Measurements from ENCODE around the gene E2F4.

E2F4 gene

GRCh38 chr16:67177743-67178699 is 13.9 kb upstream of the E2F4 start:
- H3K9me3 ChIP-seq (ENCODE audit: insufficient read depth, low read depth, low read length) = no peaks in the 10 kb centered on the region

GRCh38 chr16:67179421-67180080 is 12.4 kb upstream of the E2F4 start:
- no peaks in the 10 kb centered on the region for H3K4me1 ChIP-seq (ENCODE audit: insufficient read depth, low read length)
- no peak overlapping the region for H3K27ac ChIP-seq (ENCODE audit: low read depth, low read length)
- H3K9ac ChIP-seq (ENCODE audit: low read depth, low read length) = no peak overlapping the region
- peaks cover 48% of the 10 kb centered on the region for H3K27me3 ChIP-seq (ENCODE audit: insufficient read depth, low read length)
- no peak overlapping the region for H3K4me3 ChIP-seq (ENCODE audit: low read length)
- no peaks in the 10 kb centered on the region for H3K36me3 ChIP-seq (ENCODE audit: insufficient read depth, low read length)
- H3K9me3 ChIP-seq (ENCODE audit: insufficient read depth, low read depth, low read length) = no peaks in the 10 kb centered on the region
- 93% methylated on average over 13 of the region's 13 CpGs for WGBS

More at GRCh38 chr16:67177743-67178699, 13.9 kb upstream of the E2F4 start:
- Histone ChIP-seq H3K9ac (ENCODE audit: low read depth, low read length) (peak overlapping the region; percentile 43; the same call in 1 of the 2 replicates), H3K27me3 (ENCODE audit: insufficient read depth, low read length) (peaks cover 58% of the 10 kb centered on the region), H3K27ac (ENCODE audit: low read depth, low read length) (0 out of 2 replicates have a peak overlapping the region, but pooled peaks have one; percentile 44), H3K4me1 (ENCODE audit: insufficient read depth, low read length) (peaks cover 7% of the 10 kb centered on the region), H3K4me3 (ENCODE audit: low read length) (peak overlapping the region; percentile 50), H3K36me3 (ENCODE audit: insufficient read depth, low read length) (no peaks in the 10 kb centered on the region)
- WGBS = 5% methylated on average over 73 of the region's 73 CpGs

GRCh38 chr16:67180166-67180565 is 11.8 kb upstream of the E2F4 start:
- H3K27me3 ChIP-seq (ENCODE audit: insufficient read depth, low read length) = peaks cover 48% of the 10 kb centered on the region
- H3K4me3 ChIP-seq (ENCODE audit: low read length) = no peak overlapping the region
- 92% methylated on average over 16 of the region's 16 CpGs for WGBS
- H3K9ac ChIP-seq (ENCODE audit: low read depth, low read length) = no peak overlapping the region
- H3K27ac ChIP-seq (ENCODE audit: low read depth, low read length) = no peak overlapping the region
- H3K36me3 ChIP-seq (ENCODE audit: insufficient read depth, low read length) = no peaks in the 10 kb centered on the region
- no peaks in the 10 kb centered on the region for H3K9me3 ChIP-seq (ENCODE audit: insufficient read depth, low read depth, low read length)
- H3K4me1 ChIP-seq (ENCODE audit: insufficient read depth, low read length) = no peaks in the 10 kb centered on the region

- no peak overlapping the region for H3K9ac ChIP-seq (ENCODE audit: low read depth, low read length)
- no peaks in the 10 kb centered on the region for H3K36me3 ChIP-seq (ENCODE audit: insufficient read depth, low read length)
- H3K27ac ChIP-seq (ENCODE audit: low read depth, low read length) = no peak overlapping the region
- no peak overlapping the region for H3K4me3 ChIP-seq (ENCODE audit: low read length)
- no peaks in the 10 kb centered on the region for H3K4me1 ChIP-seq (ENCODE audit: insufficient read depth, low read length)
- H3K27me3 ChIP-seq (ENCODE audit: insufficient read depth, low read length) = peaks cover 48% of the 10 kb centered on the region
- no peaks in the 10 kb centered on the region for H3K9me3 ChIP-seq (ENCODE audit: insufficient read depth, low read depth, low read length)
- 94% methylated on average over 2 of the region's 2 CpGs for WGBS
Observed at GRCh38 chr16:67181346-67181745, 10.6 kb upstream of the E2F4 start.

- H3K36me3 ChIP-seq (ENCODE audit: insufficient read depth, low read length) = no peaks in the 10 kb centered on the region
- no peak overlapping the region for H3K27ac ChIP-seq (ENCODE audit: low read depth, low read length)
- H3K4me1 ChIP-seq (ENCODE audit: insufficient read depth, low read length) = peaks cover 4% of the 10 kb centered on the region; the same call in 1 of the 2 replicates
- no peaks in the 10 kb centered on the region for H3K9me3 ChIP-seq (ENCODE audit: insufficient read depth, low read depth, low read length)
- H3K9ac ChIP-seq (ENCODE audit: low read depth, low read length) = no peak overlapping the region
- WGBS = 89% methylated on average over 2 of the region's 2 CpGs
- no peak overlapping the region for H3K4me3 ChIP-seq (ENCODE audit: low read length)
- H3K27me3 ChIP-seq (ENCODE audit: insufficient read depth, low read length) = peaks cover 44% of the 10 kb centered on the region
Observed at GRCh38 chr16:67182288-67182687, 9.7 kb upstream of the E2F4 start.

GRCh38 chr16:67183284-67183626 is 8.7 kb upstream of the E2F4 start:
- H3K4me3 ChIP-seq (ENCODE audit: low read length) = peak overlapping the region; percentile 91

GRCh38 chr16:67183627-67184452 is 8.1 kb upstream of the E2F4 start, which contains the start of gene MATCAP1:
TSS of gene MATCAP1 (minus strand) at chr16:67183963. CDS start at chr16:67180610, 3,353 bp downstream.
- peaks cover 4% of the 10 kb centered on the region; the same call in 1 of the 2 replicates for H3K4me1 ChIP-seq (ENCODE audit: insufficient read depth, low read length)
- under 1% methylated on average over 77 of the region's 77 CpGs for whole genome bisulfite sequencing
- no peaks in the 10 kb centered on the region for H3K9me3 ChIP-seq (ENCODE audit: insufficient read depth, low read depth, low read length)
- peaks cover 31% of the 10 kb centered on the region for H3K27me3 ChIP-seq (ENCODE audit: insufficient read depth, low read length)
- no peaks in the 10 kb centered on the region for H3K36me3 ChIP-seq (ENCODE audit: insufficient read depth, low read length)
- H3K9ac ChIP-seq (ENCODE audit: low read depth, low read length) = peak within 1 kb of the TSS; percentile 96
- peak within 1 kb of the TSS; percentile 97 for H3K27ac ChIP-seq (ENCODE audit: low read depth, low read length)
- H3K4me3 ChIP-seq (ENCODE audit: low read length) = peak within 1 kb of the TSS; percentile 91

More at GRCh38 chr16:67183284-67183626, 8.7 kb upstream of the E2F4 start:
- 8% methylated on average over 11 of the region's 11 CpGs for WGBS
- Histone ChIP-seq H3K27me3 (ENCODE audit: insufficient read depth, low read length) (peaks cover 36% of the 10 kb centered on the region), H3K4me1 (ENCODE audit: insufficient read depth, low read length) (peaks cover 4% of the 10 kb centered on the region; the same call in 1 of the 2 replicates), H3K9me3 (ENCODE audit: insufficient read depth, low read depth, low read length) (no peaks in the 10 kb centered on the region), H3K27ac (ENCODE audit: low read depth, low read length) (no peak overlapping the region), H3K36me3 (ENCODE audit: insufficient read depth, low read length) (no peaks in the 10 kb centered on the region), H3K9ac (ENCODE audit: low read depth, low read length) (no peak overlapping the region)

GRCh38 chr16:67184453-67184994 is 7.4 kb upstream of the E2F4 start:
- 10% methylated on average over 59 of the region's 59 CpGs for WGBS
- peak overlapping the region; percentile 91 for H3K4me3 ChIP-seq (ENCODE audit: low read length)
- no peaks in the 10 kb centered on the region for H3K9me3 ChIP-seq (ENCODE audit: insufficient read depth, low read depth, low read length)
- H3K27ac ChIP-seq (ENCODE audit: low read depth, low read length) = no peak overlapping the region
- no peaks in the 10 kb centered on the region for H3K36me3 ChIP-seq (ENCODE audit: insufficient read depth, low read length)
- no peak overlapping the region for H3K9ac ChIP-seq (ENCODE audit: low read depth, low read length)
- peaks cover 4% of the 10 kb centered on the region; the same call in 1 of the 2 replicates for H3K4me1 ChIP-seq (ENCODE audit: insufficient read depth, low read length)
- peaks cover 29% of the 10 kb centered on the region for H3K27me3 ChIP-seq (ENCODE audit: insufficient read depth, low read length)

- Histone ChIP-seq H3K4me1 (ENCODE audit: insufficient read depth, low read length) (peaks cover 4% of the 10 kb centered on the region; the same call in 1 of the 2 replicates), H3K9me3 (ENCODE audit: insufficient read depth, low read depth, low read length) (no peaks in the 10 kb centered on the region), H3K4me3 (ENCODE audit: low read length) (peak overlapping the region; percentile 91; the same call in 1 of the 2 replicates), H3K27me3 (ENCODE audit: insufficient read depth, low read length) (peaks cover 29% of the 10 kb centered on the region), H3K27ac (ENCODE audit: low read depth, low read length) (no peak overlapping the region), H3K9ac (ENCODE audit: low read depth, low read length) (no peak overlapping the region), H3K36me3 (ENCODE audit: insufficient read depth, low read length) (no peaks in the 10 kb centered on the region)
- WGBS = 18% methylated on average over 43 of the region's 43 CpGs
Observed at GRCh38 chr16:67184995-67185650, 6.8 kb upstream of the E2F4 start.

GRCh38 chr16:67185651-67186134 is 6.3 kb upstream of the E2F4 start:
- Histone ChIP-seq H3K9me3 (ENCODE audit: insufficient read depth, low read depth, low read length) (no peaks in the 10 kb centered on the region), H3K4me1 (ENCODE audit: insufficient read depth, low read length) (peaks cover 4% of the 10 kb centered on the region; the same call in 1 of the 2 replicates), H3K9ac (ENCODE audit: low read depth, low read length) (no peak overlapping the region), H3K4me3 (ENCODE audit: low read length) (no peak overlapping the region), H3K36me3 (ENCODE audit: insufficient read depth, low read length) (no peaks in the 10 kb centered on the region), H3K27ac (ENCODE audit: low read depth, low read length) (no peak overlapping the region), H3K27me3 (ENCODE audit: insufficient read depth, low read length) (peaks cover 29% of the 10 kb centered on the region)
- 14% methylated on average over 11 of the region's 12 CpGs for WGBS

Measured in HUES64 (cell line).